GM18505 (cell line): ENCODE measurements around the gene SMAD2.
"Not testable (repeated sequence)": the region's sequence is repeated elsewhere in the genome, so short reads cannot be mapped to it uniquely, and the experiment has no call there.

Source experiments
- ATAC-seq: cut with Tn5 transposase; IDR thresholded peaks from one replicate; pipeline ENCODE4 v1.9.1; 2021; ENCODE audit not compliant: unreplicated experiment
- POLR2A ChIP-seq: IDR thresholded peaks from 4 replicates; pipeline ENCODE4 v1.6.1; 2011; ENCODE audit warnings: borderline replicate concordance; ENCODE audit not compliant: insufficient read depth, insufficient read length; ENCODE audit errors: extremely low read depth

The SMAD2 gene

GRCh38 chr18:47873625-47874024 is 56.8 kb downstream of the SMAD2 start:
- ATAC-seq, result no peak
- no peak for TF ChIP-seq POLR2A

- no peak for TF ChIP-seq POLR2A
- no peak for ATAC-seq
Observed at GRCh38 chr18:47872426-47872825, 58.0 kb downstream of the SMAD2 start.

GRCh38 chr18:47871288-47871687 is 59.2 kb downstream of the SMAD2 start:
- no peak for TF ChIP-seq POLR2A
- no peak for ATAC-seq

- TF ChIP-seq POLR2A, result no peak
- ATAC-seq, result no peak
Observed at GRCh38 chr18:47870605-47871004, 59.9 kb downstream of the SMAD2 start.

GRCh38 chr18:47868744-47869143 is 61.7 kb downstream of the SMAD2 start:
- no peak for TF ChIP-seq POLR2A
- no peak for ATAC-seq

- ATAC-seq, result no peak
- no peak for TF ChIP-seq POLR2A
Observed at GRCh38 chr18:47865183-47865582, 65.3 kb downstream of the SMAD2 start.

GRCh38 chr18:47863041-47863440 is 67.4 kb downstream of the SMAD2 start:
- TF ChIP-seq POLR2A, result no peak
- no peak for ATAC-seq

- no peak for ATAC-seq
- TF ChIP-seq POLR2A, result no peak
Observed at GRCh38 chr18:47858607-47859006, 71.9 kb downstream of the SMAD2 start.

- no peak for TF ChIP-seq POLR2A
- ATAC-seq, result no peak
Observed at GRCh38 chr18:47847635-47848034, 82.8 kb downstream of the SMAD2 start.

- no peak for TF ChIP-seq POLR2A
- ATAC-seq, result no peak
Observed at GRCh38 chr18:47846431-47846830, 84.0 kb downstream of the SMAD2 start.

- ATAC-seq, result no peak
- TF ChIP-seq POLR2A, result no peak
Observed at GRCh38 chr18:47844828-47845498, 85.5 kb downstream of the SMAD2 start.

GRCh38 chr18:47842836-47843235 is 87.6 kb downstream of the SMAD2 start:
- TF ChIP-seq POLR2A, result no peak
- ATAC-seq, result no peak

GRCh38 chr18:47838396-47838795 is 92.1 kb downstream of the SMAD2 start:
- TF ChIP-seq POLR2A, result no peak

GRCh38 chr18:47832348-47832747 is 98.1 kb downstream of the SMAD2 start:
- TF ChIP-seq POLR2A, result no peak
- no peak for ATAC-seq

More at GRCh38 chr18:47838396-47838795, 92.1 kb downstream of the SMAD2 start:
- no peak for ATAC-seq

- TF ChIP-seq POLR2A, result no peak
- ATAC-seq, result no peak
Observed at GRCh38 chr18:47831351-47831750, 99.1 kb downstream of the SMAD2 start.

- ATAC-seq, result no peak
Observed at GRCh38 chr18:47830772-47831171, 99.7 kb downstream of the SMAD2 start.

GRCh38 chr18:47829831-47830230 is 100.6 kb downstream of the SMAD2 start:
- ATAC-seq, result no peak
- TF ChIP-seq POLR2A, result no peak

More at GRCh38 chr18:47830772-47831171, 99.7 kb downstream of the SMAD2 start:
- no peak for TF ChIP-seq POLR2A

- ATAC-seq, result not testable (repeated sequence)
Observed at GRCh38 chr18:47828031-47828430, 102.4 kb downstream of the SMAD2 start.
